ENCODE data around the gene CLMN. TPM values are rescaled to one million over a fixed set of nuclear protein-coding genes. Genes with fewer than 3 reads are reported as not detected.

CLMN gene
- total RNA-seq, 3 donors from 2014 or later (not counting 1 experiment from before 2014, with no cell fraction given): 0.80 to 2.0 (median 1.8) TPM

- no peak overlapping the region for H3K4me3 Mint-ChIP-seq
- intact Hi-C loops (cut with micrococcal nuclease): no loop called here
- Histone ChIP-seq H3K27me3 (ENCODE audit: control insufficient read depth, insufficient read depth, low read length) (no peaks in the 10 kb centered on the region), H3K4me3 (ENCODE audit: low read length) (no peak overlapping the region), H3K36me3 (ENCODE audit: control insufficient read depth, insufficient read depth, low read length) (no peaks in the 10 kb centered on the region), H3K4me1 (ENCODE audit: control insufficient read depth, insufficient read depth, low read length) (peaks cover 6% of the 10 kb centered on the region), H3K9me3 (ENCODE audit: control insufficient read depth, insufficient read depth, low read length) (no peaks in the 10 kb centered on the region), H3K27ac (ENCODE audit: low read length) (no peak overlapping the region)
- TF ChIP-seq CTCF (IDR thresholded peaks at IDR 0.05): no peak
- H3K36me3 Mint-ChIP-seq: no peaks in the 10 kb centered on the region
- 84% methylated on average over 10 of the region's 10 CpGs for WGBS (ENCODE audit: insufficient coverage)
- H3K9me3 Mint-ChIP-seq: no peaks in the 10 kb centered on the region
- peaks cover 6 to 8% of the 10 kb centered on the region in 2 donors for H3K4me1 Mint-ChIP-seq
- no peak for ATAC-seq
- DNase-seq: no peak
- no peak overlapping the region for H3K27ac Mint-ChIP-seq
- H3K27me3 Mint-ChIP-seq (ENCODE audit: low read depth in 2 of 2): peaks cover 14 to 22% of the 10 kb centered on the region in 2 donors
These were observed 16.8 kb downstream of the CLMN start for GRCh38 chr14:95302667-95303506.

GRCh38 chr14:95301527-95302187, 18.1 kb downstream of the CLMN start:
- H3K4me3 ChIP-seq (ENCODE audit: low read length): no peak overlapping the region
- no peak overlapping the region for H3K27ac Mint-ChIP-seq
- TF ChIP-seq CTCF (IDR thresholded peaks at IDR 0.05): no peak
- H3K36me3 ChIP-seq (ENCODE audit: control insufficient read depth, insufficient read depth, low read length): no peaks in the 10 kb centered on the region
- H3K27me3 ChIP-seq (ENCODE audit: control insufficient read depth, insufficient read depth, low read length): no peaks in the 10 kb centered on the region
- no peaks in the 10 kb centered on the region for H3K9me3 ChIP-seq (ENCODE audit: control insufficient read depth, insufficient read depth, low read length)
- H3K27ac ChIP-seq (ENCODE audit: low read length): no peak overlapping the region
- ATAC-seq (no peak), DNase-seq (no peak)
- intact Hi-C loops (cut with micrococcal nuclease): no loop called here
- H3K36me3 Mint-ChIP-seq: no peaks in the 10 kb centered on the region
- 84% methylated on average over 6 of the region's 6 CpGs for WGBS (ENCODE audit: insufficient coverage)
- H3K9me3 Mint-ChIP-seq: no peaks in the 10 kb centered on the region
- H3K4me3 Mint-ChIP-seq: no peak overlapping the region
- H3K4me1 ChIP-seq (ENCODE audit: control insufficient read depth, insufficient read depth, low read length): peaks cover 6% of the 10 kb centered on the region
- peaks cover 10 to 22% of the 10 kb centered on the region in 2 donors for H3K27me3 Mint-ChIP-seq (ENCODE audit: low read depth in 2 of 2)
- H3K4me1 Mint-ChIP-seq: peaks cover 6 to 8% of the 10 kb centered on the region in 2 donors

GRCh38 chr14:95300697-95301526, 18.8 kb downstream of the CLMN start:
- H3K4me1 ChIP-seq (ENCODE audit: control insufficient read depth, insufficient read depth, low read length): peaks cover 6% of the 10 kb centered on the region
- ATAC-seq (no peak), DNase-seq (no peak)
- no peak overlapping the region for H3K4me3 Mint-ChIP-seq
- no peak overlapping the region for H3K4me3 ChIP-seq (ENCODE audit: low read length)
- H3K27ac Mint-ChIP-seq: no peak overlapping the region
- no peaks in the 10 kb centered on the region for H3K36me3 ChIP-seq (ENCODE audit: control insufficient read depth, insufficient read depth, low read length)
- H3K4me1 Mint-ChIP-seq: peaks cover 6 to 8% of the 10 kb centered on the region in 2 donors
- no peaks in the 10 kb centered on the region for H3K9me3 Mint-ChIP-seq
- no peaks in the 10 kb centered on the region for H3K27me3 ChIP-seq (ENCODE audit: control insufficient read depth, insufficient read depth, low read length)
- H3K27ac ChIP-seq (ENCODE audit: low read length): no peak overlapping the region
- 90% methylated on average over 8 of the region's 8 CpGs for WGBS (ENCODE audit: insufficient coverage)
- H3K9me3 ChIP-seq (ENCODE audit: control insufficient read depth, insufficient read depth, low read length): no peaks in the 10 kb centered on the region
- no peaks in the 10 kb centered on the region for H3K36me3 Mint-ChIP-seq
- TF ChIP-seq CTCF (IDR thresholded peaks at IDR 0.05): no peak
- peaks cover 7 to 19% of the 10 kb centered on the region in 2 donors for H3K27me3 Mint-ChIP-seq (ENCODE audit: low read depth in 2 of 2)
- intact Hi-C loops (cut with micrococcal nuclease): no loop called here

Data from natural killer cell (primary cell).